GM19035 (cell line): Measurements from ENCODE around the gene MRPL55.

Experiments used
- ATAC-seq: cut with Tn5 transposase; IDR thresholded peaks from one replicate; pipeline ENCODE4 v1.9.1; 2021; ENCODE audit not compliant: unreplicated experiment

Gene MRPL55

GRCh38 chr1:228073061-228073856 is 35.8 kb downstream of the MRPL55 start:
- ATAC-seq = no peak

DNA sequence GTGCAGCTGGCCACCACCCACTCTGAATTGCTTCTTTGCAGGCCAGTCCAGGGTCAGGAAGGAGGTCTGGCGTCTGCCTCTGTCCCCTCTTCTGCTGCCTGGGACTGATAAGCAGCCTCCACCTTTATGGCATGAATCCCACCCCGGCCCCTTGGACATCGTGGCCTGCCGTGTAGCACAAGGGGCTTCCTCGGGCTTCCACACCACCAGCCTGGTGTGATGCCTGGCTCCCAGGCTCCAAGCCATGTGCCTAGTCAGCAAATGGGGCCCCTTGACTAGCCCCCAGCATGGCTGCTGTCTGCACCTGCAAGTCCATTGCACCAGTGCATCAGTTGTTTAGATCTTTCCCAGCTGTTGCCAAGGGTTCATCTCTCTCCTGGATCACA is 36.4 kb downstream of the MRPL55 start:
- no peak for ATAC-seq

DNA sequence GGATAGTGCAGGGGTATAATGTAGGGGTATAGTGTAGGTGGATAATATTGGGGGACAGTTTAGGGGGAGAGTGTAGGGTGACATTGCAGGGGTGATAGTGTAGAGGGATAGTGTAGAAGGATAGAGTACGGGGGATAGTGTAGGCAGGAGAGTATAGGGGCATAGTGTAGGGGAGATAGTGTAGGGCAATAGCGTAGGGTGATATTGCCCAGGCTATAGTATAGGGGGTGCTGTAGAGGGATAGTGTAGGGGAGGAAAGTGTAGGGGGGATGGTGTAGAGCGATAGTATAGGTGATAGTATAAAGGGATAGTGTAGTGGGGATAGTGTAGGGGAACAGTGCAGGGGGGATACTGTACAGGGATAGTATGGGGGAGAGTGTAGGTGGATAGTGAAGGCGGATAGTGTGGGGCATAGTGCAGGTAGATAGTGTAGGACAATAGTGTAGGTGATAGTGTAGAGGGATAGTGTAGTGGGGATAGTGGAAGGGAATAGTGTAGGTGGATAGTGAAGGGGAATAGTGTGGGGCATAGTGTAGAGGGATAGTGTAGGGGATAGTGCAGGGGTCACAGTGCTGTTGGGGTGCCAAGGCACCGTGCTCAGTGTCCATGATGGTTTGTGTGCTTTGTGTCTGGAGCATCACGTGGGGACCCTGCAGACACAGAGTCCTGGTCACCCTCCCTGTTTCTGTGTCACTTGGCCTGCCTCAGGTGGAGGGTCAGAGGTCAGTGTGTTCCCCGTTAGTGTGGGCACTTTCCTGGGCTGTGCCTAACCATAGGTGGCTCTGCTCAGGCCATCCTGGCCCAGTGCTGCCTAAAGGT is 37.1 kb downstream of the MRPL55 start:
- no peak for ATAC-seq

- ATAC-seq = no peak
These were observed 38.2 kb downstream of the MRPL55 start for GRCh38 chr1:228070851-228071250.

GRCh38 chr1:228070173-228070572 is 38.9 kb downstream of the MRPL55 start:
- no peak for ATAC-seq

- ATAC-seq = no peak
These were observed 40.7 kb downstream of the MRPL55 start for GRCh38 chr1:228068359-228068758.

DNA sequence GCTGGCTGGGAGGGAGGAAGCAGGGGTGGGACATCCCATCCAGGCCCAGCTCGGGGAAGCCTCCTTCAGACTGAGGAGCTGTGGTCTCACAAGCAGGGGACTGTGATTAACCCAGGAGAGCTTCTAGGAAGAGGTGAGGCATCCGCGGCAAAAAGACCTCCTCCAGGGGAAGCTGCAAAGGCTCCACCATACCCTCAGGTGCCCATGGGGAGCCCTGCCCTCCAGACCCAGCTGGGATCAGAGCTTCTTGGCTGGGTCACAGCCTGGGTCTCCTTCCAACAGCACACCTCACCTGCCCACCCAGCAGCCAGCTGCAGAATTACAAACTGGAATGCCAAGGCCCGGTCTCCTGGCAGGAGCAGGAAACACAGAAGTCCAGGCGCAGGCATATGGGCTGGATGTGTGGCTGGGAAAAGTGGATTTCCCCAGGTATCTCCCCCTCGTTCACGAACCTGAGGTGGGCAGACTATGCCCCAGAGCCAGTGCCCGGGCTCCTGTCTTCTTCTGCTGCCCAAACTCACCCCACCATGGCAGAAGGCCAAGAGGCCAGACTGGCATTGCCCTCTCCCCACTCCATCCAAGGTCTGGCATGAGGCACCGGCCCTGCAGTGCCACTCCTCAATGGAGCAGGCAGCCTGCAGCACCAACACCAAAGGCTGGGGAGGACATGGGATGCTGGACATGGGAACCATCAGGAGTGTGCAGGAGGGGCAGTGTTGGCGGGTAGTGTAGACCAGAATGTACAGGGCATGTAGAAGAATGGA is 42.0 kb downstream of the MRPL55 start:
- no peak for ATAC-seq

- ATAC-seq = no peak
These were observed 42.7 kb downstream of the MRPL55 start for GRCh38 chr1:228066416-228066815.

DNA sequence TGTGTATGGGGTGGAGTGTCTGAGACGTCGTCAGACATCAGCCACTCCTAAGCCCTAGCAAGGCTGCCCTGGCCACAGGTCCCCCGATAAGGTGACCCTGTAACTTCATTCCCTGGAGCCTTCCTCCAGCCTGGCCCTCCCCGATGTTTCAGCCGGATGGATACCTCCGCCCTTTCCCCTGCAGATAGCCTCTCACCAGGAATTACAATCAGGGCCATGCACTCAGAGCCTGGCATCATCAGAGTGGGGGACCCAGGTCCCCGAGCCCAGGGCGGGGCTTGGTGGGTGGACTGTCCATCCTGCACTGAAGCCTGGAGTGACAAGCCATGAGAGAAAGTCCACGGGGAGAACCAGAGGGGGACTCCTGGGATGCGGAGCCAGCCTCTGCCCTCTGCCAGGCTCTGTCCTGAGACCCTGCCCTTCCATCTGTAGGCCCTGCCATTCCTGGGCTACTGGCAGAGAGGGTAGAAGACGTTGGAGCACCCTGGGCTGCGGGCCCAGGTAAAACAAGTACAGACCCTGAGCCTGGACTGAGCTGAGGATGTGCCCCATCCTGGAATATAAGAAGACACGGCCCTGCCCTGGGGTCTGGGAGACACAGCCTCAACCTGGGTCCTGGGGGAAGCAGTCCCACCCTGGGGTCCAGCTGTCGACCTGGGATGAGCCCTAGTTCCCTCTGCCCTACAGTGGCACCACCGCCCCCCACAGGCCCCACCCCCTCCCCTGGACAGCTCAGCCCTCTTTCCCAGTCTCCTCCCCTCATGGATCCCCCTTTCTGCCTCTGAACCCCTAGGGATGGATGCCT is 43.4 kb downstream of the MRPL55 start:
- ATAC-seq = no peak

- ATAC-seq = no peak
These were observed 44.2 kb downstream of the MRPL55 start for GRCh38 chr1:228064741-228065542.

- no peak for ATAC-seq
These were observed 44.8 kb downstream of the MRPL55 start for GRCh38 chr1:228064296-228064695.

DNA sequence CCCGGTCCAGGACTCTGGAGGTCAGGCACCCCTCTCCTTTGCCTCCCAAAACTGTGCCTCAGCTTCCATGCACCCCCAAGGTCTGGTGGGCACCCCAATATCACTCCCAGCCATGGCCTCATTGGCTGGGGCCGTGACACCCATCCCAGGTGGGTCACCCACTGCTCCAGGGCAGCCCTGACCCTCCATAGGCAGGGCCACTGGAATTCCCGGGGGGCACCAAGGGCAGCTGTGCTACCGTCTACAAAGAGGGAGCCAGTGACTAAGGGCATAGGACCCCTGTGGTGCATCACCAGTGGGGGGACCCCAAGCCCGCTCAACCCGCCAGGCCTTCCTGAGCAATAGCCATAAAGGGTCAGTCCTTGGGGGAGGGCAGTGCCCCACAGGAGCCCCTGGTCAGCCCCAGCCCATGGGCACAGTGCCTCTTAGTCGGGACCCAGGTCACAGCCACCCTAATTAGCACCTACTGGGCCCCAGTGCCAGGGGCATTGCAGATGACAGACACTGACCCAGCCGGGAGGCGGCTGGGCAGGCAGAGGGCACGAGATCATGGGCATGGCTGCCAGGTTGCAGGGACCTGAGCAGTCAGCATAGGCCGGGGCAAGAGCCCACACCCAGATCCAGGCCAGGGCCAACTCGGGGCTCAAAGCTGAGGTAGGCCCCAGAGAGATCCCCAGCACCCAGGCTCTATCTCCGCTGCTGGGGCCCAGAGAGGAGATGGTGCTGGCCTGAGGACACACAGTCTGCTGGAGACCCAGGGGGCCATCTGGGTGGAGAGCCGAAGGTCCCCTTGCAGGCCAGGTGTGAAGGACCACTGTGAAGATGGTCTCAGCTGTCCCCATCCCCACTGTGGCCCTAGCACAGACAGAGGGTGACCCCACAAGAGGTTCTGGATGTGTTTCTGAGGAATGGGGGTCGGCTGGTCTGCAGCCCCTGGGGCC is 45.6 kb downstream of the MRPL55 start:
- ATAC-seq = no peak

GRCh38 chr1:228062812-228063211 is 46.3 kb downstream of the MRPL55 start:
- ATAC-seq = no peak

DNA sequence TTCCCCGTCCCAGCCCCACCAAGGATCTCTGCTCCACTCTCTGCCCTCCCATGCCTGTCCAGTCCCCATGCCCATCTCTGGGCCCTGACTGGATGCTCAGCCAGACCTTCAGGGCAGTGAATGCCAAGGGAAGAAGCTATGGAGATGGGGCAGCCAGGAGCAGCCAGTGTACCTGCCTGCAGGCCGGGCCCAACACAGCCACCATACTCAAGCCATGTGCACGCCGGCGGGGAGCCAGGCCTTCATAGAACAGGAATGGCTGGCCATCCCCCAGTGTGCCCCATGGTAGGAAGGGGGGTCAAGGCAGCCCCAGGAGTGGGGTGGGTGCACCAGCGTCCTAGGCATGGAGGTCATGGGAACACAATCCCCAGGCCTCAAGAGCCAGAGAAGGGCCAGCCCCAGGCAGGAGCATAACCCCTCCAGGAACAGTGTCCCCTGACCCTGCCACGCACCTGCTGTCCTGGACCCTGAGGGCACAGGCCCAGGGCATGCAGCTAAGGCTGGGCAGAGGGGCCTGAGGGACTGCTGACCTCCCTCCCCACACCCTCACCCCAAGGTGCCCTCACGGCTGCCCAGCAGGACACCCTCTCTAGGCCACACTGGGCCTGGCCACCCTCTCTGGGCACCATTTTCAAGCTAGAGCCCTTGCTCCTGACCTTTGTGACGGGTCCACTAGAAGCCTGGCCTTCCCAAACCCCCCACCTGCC is 46.9 kb downstream of the MRPL55 start:
- ATAC-seq = no peak

DNA sequence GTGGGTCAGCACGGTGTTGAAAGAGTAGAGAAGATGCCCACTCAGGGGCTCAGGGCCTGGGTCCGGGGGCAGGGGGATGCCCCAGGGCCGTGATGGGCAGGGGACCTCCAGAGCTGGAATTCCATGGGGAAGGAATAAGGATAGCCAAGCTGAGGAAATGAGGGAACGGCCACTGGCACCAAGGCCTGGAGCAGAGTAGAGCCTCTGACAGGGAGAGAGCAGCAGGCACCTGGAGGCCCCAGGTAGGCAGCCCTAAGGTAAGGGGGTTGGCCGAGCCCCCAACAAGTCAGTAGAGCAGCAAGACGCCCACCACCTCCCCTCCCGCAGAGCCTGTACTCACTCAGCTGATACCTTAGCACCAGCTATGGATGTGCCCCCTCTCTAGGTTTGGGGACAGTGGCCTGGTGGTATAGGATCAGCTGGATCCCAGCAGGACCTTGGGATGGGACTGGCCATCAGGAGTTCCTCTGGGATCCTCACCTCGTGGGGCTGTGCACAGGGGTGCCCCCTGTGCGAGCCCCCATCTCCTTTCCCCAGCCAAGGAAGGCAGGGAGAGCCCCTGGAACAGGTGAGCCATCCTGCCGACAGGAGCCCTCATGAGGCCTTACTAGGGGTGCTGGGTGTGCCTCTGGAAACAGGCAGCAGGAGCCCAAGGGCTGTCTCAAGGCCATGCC is 47.6 kb downstream of the MRPL55 start:
- no peak for ATAC-seq

DNA sequence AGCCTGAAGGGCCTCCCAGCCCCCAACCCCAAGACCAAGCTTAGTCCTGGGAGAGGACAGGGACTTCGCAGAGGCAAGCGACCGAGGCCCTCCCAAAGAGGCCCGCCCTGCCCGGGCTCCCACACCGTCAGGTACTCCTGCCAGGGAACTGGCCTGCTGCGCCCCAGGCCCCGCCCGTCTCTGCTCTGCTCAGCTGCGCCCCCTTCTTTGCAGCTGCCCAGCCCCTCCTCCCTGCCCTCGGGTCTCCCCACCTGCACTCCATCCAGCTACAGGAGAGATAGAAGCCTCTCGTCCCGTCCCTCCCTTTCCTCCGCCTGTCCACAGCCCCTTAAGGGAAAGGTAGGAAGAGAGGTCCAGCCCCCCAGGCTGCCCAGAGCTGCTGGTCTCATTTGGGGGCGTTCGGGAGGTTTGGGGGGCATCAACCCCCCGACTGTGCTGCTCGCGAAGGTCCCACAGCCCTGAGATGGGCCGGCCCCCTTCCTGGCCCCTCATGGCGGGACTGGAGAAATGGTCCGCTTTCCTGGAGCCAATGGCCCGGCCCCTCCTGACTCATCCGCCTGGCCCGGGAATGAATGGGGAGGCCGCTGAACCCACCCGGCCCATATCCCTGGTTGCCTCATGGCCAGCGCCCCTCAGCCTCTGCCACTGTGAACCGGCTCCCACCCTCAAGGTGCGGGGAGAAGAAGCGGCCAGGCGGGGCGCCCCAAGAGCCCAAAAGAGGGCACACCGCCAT is 48.5 kb downstream of the MRPL55 start:
- ATAC-seq = no peak
